SH-SY5Y (cell line): ENCODE measurements around the gene SERPINB2.

ENCODE experiments used
- GATA2 ChIP-seq: IDR thresholded peaks from 2 replicates; pipeline ENCODE4 v1.6.1; 2011; ENCODE audit warnings: mild to moderate bottlenecking, low read depth, low read length
- GATA3 ChIP-seq: IDR thresholded peaks from 2 replicates; pipeline ENCODE4 v1.6.1; 2011; ENCODE audit warnings: low read depth, mild to moderate bottlenecking, low read length, moderate library complexity

DNA sequence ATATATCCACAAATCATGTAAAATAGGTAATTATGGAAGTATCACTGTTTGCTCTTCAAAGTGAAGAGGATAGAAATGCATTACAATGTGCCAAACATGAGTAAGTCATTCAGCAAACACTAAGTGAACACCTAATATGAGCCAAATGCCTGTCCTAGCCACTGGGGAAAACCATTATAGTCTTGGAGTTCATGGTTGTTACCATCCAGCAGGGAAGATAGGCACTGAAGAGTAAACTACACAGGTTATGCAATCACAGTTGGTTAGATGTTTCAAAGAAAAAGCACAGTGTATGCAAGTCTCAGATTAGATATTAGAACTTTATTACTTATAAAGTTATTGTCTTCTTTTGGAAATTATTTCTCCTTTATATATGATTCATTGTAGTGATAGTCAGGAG is 3.9 kb upstream of the SERPINB2 start:
- no peak for TF ChIP-seq GATA2
- no peak for TF ChIP-seq GATA3
